Fibroblast of skin of abdomen (primary cell): ENCODE measurements around the gene FAM168A.

ENCODE experiments used
- DNase-seq: peaks from one replicate; pipeline ENCODE4 v3.0.0-alpha.2; 2013

Gene FAM168A

GRCh38 chr11:73386546-73386945 is 211.4 kb downstream of the FAM168A start:
- no peak for DNase-seq

GRCh38 chr11:73386016-73386415 is 211.9 kb downstream of the FAM168A start:
- DNase-seq = no peak

- no peak for DNase-seq
Measured at GRCh38 chr11:73384872-73385689, 212.8 kb downstream of the FAM168A start.

GRCh38 chr11:73384531-73384871 is 213.4 kb downstream of the FAM168A start:
- DNase-seq = no peak

GRCh38 chr11:73384125-73384441 is 213.8 kb downstream of the FAM168A start:
- DNase-seq = no peak

GRCh38 chr11:73383249-73384124 is 214.4 kb downstream of the FAM168A start:
- no peak for DNase-seq

- no peak for DNase-seq
Measured at GRCh38 chr11:73382747-73383146, 215.2 kb downstream of the FAM168A start.

GRCh38 chr11:73382183-73382582 is 215.7 kb downstream of the FAM168A start:
- no peak for DNase-seq

GRCh38 chr11:73381589-73381988 is 216.3 kb downstream of the FAM168A start:
- no peak for DNase-seq

- DNase-seq = no peak
Measured at GRCh38 chr11:73380897-73381410, 217.0 kb downstream of the FAM168A start.

- DNase-seq = no peak
Measured at GRCh38 chr11:73380331-73380730, 217.6 kb downstream of the FAM168A start.

GRCh38 chr11:73379189-73379880 is 218.6 kb downstream of the FAM168A start:
- no peak for DNase-seq

- DNase-seq = peak; percentile 73
Measured at GRCh38 chr11:73376803-73377629, 220.9 kb downstream of the FAM168A start.

- peak; percentile 93 for DNase-seq
Measured at GRCh38 chr11:73376160-73376802, 221.6 kb downstream of the FAM168A start, which contains the start of gene RELT. RELT (plus strand) TSS chr11:73376399; CDS start chr11:73389137, 12,738 bp downstream.

- no peak for DNase-seq
Measured at GRCh38 chr11:73375830-73376159, 222.1 kb downstream of the FAM168A start.

- peak; percentile 34 for DNase-seq
Measured at GRCh38 chr11:73374151-73374550, 223.8 kb downstream of the FAM168A start.

- no peak for DNase-seq
Measured at GRCh38 chr11:73372375-73372993, 225.4 kb downstream of the FAM168A start.

- DNase-seq = no peak
Measured at GRCh38 chr11:73367482-73368024, 230.4 kb downstream of the FAM168A start.

GRCh38 chr11:73366953-73367352 is 231.0 kb downstream of the FAM168A start:
- no peak for DNase-seq

- DNase-seq = no peak
Measured at GRCh38 chr11:73366265-73366610, 231.7 kb downstream of the FAM168A start.
